GM19238 (cell line): ENCODE results near the gene SUSD3.

Experiments
- DNase-seq: peaks from one replicate; pipeline ENCODE4 v3.0.0; 2011; ENCODE audit warnings: low spot score; ENCODE audit not compliant: insufficient read length

Gene SUSD3

GRCh38 chr9:93028448-93029006, 30.0 kb upstream of the SUSD3 start:
- peak; percentile 66 for DNase-seq

GRCh38 chr9:93030642-93031628, 27.6 kb upstream of the SUSD3 start:
- DNase-seq: no peak

GRCh38 chr9:93031629-93032430, 26.7 kb upstream of the SUSD3 start:
- no peak for DNase-seq

- DNase-seq: no peak
Measured at GRCh38 chr9:93032545-93032944, 26.0 kb upstream of the SUSD3 start.

GRCh38 chr9:93033531-93033930, 25.0 kb upstream of the SUSD3 start:
- DNase-seq: no peak

- DNase-seq: no peak
Measured at GRCh38 chr9:93035106-93035660, 23.3 kb upstream of the SUSD3 start.

GRCh38 chr9:93035821-93036351, 22.6 kb upstream of the SUSD3 start:
- no peak for DNase-seq

GRCh38 chr9:93036887-93037475, 21.5 kb upstream of the SUSD3 start:
- DNase-seq: no peak

GRCh38 chr9:93037476-93037971, 21.0 kb upstream of the SUSD3 start:
- DNase-seq: no peak

- no peak for DNase-seq
Measured at GRCh38 chr9:93038918-93039317, 19.6 kb upstream of the SUSD3 start.

GRCh38 chr9:93039456-93039855, 19.0 kb upstream of the SUSD3 start:
- DNase-seq: no peak

GRCh38 chr9:93039976-93040375, 18.5 kb upstream of the SUSD3 start:
- no peak for DNase-seq

- DNase-seq: no peak
Measured at GRCh38 chr9:93040409-93040808, 18.1 kb upstream of the SUSD3 start.

GRCh38 chr9:93041108-93041802, 17.2 kb upstream of the SUSD3 start:
- no peak for DNase-seq

GRCh38 chr9:93043122-93043521, 15.4 kb upstream of the SUSD3 start:
- DNase-seq: no peak

- DNase-seq: no peak
Measured at GRCh38 chr9:93045521-93045920, 13.0 kb upstream of the SUSD3 start.

GRCh38 chr9:93048566-93049448, 9.7 kb upstream of the SUSD3 start:
- no peak for DNase-seq

- DNase-seq: no peak
Measured at GRCh38 chr9:93049491-93049890, 9.0 kb upstream of the SUSD3 start.

GRCh38 chr9:93050231-93050630, 8.3 kb upstream of the SUSD3 start:
- no peak for DNase-seq
